Left ventricle myocardium inferior (tissue), 1 donor: ENCODE results near the gene MUSK. TPM values are rescaled to one million over a fixed set of nuclear protein-coding genes. Genes with fewer than 3 reads are reported as not detected.

Experiments used
- DNase-seq: peaks from one replicate; pipeline ENCODE4 v3.0.0-alpha.2; 2020
- H3K27ac ChIP-seq: fragments of 200-600 bp; replicated peaks from 2 replicates; pipeline ENCODE4 v1.8.0; 2021
- H3K27me3 ChIP-seq: fragments of 200-600 bp; 2 replicates; pipeline ENCODE4 v1.8.0; 2021; ENCODE audit warnings: low read depth
- H3K36me3 ChIP-seq: fragments of 200-600 bp; 2 replicates; pipeline ENCODE4 v1.8.0; 2021
- H3K4me1 ChIP-seq: fragments of 200-600 bp; 2 replicates; pipeline ENCODE4 v1.8.0; 2021
- H3K4me3 ChIP-seq: fragments of 200-600 bp; 2 replicates; pipeline ENCODE4 v1.8.0; 2021; ENCODE audit warnings: mild to moderate bottlenecking, moderate library complexity
- H3K9me3 ChIP-seq: fragments of 200-600 bp; replicated peaks from 2 replicates; pipeline ENCODE4 v1.8.0; 2021
- CTCF ChIP-seq: fragments of 200-600 bp; IDR thresholded peaks from 2 replicates; pipeline ENCODE4 v1.8.0; 2021; ENCODE audit warnings: antibody characterized with exemption, mild to moderate bottlenecking, borderline replicate concordance
- intact Hi-C: fragments of 100-400 bp; cut with micrococcal nuclease; formaldehyde crosslinking; loops from one replicate; pipeline ENCODE4 v1.11.0; 2022
- total RNA-seq: library from RNA; stranded (reverse); fragmentation: NEBNext Ultra II Directional; extraction: Animal tissue kit (Norgen Biotek cat#: 25700); gene quantifications from one replicate; pipeline ENCODE4 v1.2.1, GENCODE V29; 2021
- donor health status: DM: no; HTN: yes; CAD: no; lungs with severe emphysema.

MUSK gene
- total RNA-seq, 1 donor from 2014 or later: 1.5 TPM

- H3K4me3 ChIP-seq: no peak overlapping the region
- H3K27ac ChIP-seq: no peak overlapping the region
- intact Hi-C loops: no loop called here
- TF ChIP-seq CTCF: no peak
- no peaks in the 10 kb centered on the region for H3K27me3 ChIP-seq
- H3K4me1 ChIP-seq: peaks cover 16% of the 10 kb centered on the region
- H3K9me3 ChIP-seq: no peaks in the 10 kb centered on the region
- no peaks in the 10 kb centered on the region for H3K36me3 ChIP-seq
- DNase-seq: no peak
Measured at GRCh38 chr9:110748251-110748893, 79.8 kb downstream of the MUSK start.

- H3K4me3 ChIP-seq: no peak overlapping the region
- no peaks in the 10 kb centered on the region for H3K36me3 ChIP-seq
- peaks cover 6% of the 10 kb centered on the region for H3K4me1 ChIP-seq
- no peaks in the 10 kb centered on the region for H3K27me3 ChIP-seq
- peak; percentile 71 for DNase-seq
- H3K9me3 ChIP-seq: no peaks in the 10 kb centered on the region
- TF ChIP-seq CTCF: no peak
- H3K27ac ChIP-seq: no peak overlapping the region
- intact Hi-C loops: no loop called here
Measured at GRCh38 chr9:110750272-110750671, 81.7 kb downstream of the MUSK start.

- no peak for TF ChIP-seq CTCF
- H3K36me3 ChIP-seq: no peaks in the 10 kb centered on the region
- no peaks in the 10 kb centered on the region for H3K4me1 ChIP-seq
- no peak overlapping the region for H3K4me3 ChIP-seq
- no peaks in the 10 kb centered on the region for H3K9me3 ChIP-seq
- H3K27ac ChIP-seq: no peak overlapping the region
- no peaks in the 10 kb centered on the region for H3K27me3 ChIP-seq
- intact Hi-C loops: no loop called here
- DNase-seq: no peak
Measured at GRCh38 chr9:110751971-110752370, 83.4 kb downstream of the MUSK start.

- no peaks in the 10 kb centered on the region for H3K4me1 ChIP-seq
- H3K27me3 ChIP-seq: no peaks in the 10 kb centered on the region
- no peak for DNase-seq
- TF ChIP-seq CTCF: no peak
- no peak overlapping the region for H3K4me3 ChIP-seq
- no peak overlapping the region for H3K27ac ChIP-seq
- H3K36me3 ChIP-seq: no peaks in the 10 kb centered on the region
- H3K9me3 ChIP-seq: no peaks in the 10 kb centered on the region
- intact Hi-C loops: no loop called here
Measured at GRCh38 chr9:110752766-110753165, 84.2 kb downstream of the MUSK start.

GRCh38 chr9:110753731-110754231 is 85.2 kb downstream of the MUSK start:
- H3K9me3 ChIP-seq: peaks cover 3% of the 10 kb centered on the region
- no peaks in the 10 kb centered on the region for H3K36me3 ChIP-seq
- H3K4me3 ChIP-seq: no peak overlapping the region
- no peaks in the 10 kb centered on the region for H3K4me1 ChIP-seq
- no peak for TF ChIP-seq CTCF
- DNase-seq: no peak
- no peak overlapping the region for H3K27ac ChIP-seq
- no peaks in the 10 kb centered on the region for H3K27me3 ChIP-seq
- intact Hi-C loops: no loop called here
